Mesenteric fat pad (tissue), 1 donor: ENCODE measurements around the gene GPR153. TPM values are rescaled to one million over a fixed set of nuclear protein-coding genes. Genes with fewer than 3 reads are reported as not detected.

ENCODE experiments used
- DNase-seq: peaks from one replicate; pipeline ENCODE4 v3.0.0-alpha.2; 2020; ENCODE audit warnings: low spot score
- total RNA-seq: library from RNA; stranded (reverse); fragmentation: NEBNext Ultra II Directional; extraction: Animal tissue kit (Norgen Biotek cat#: 25700); gene quantifications from one replicate; pipeline ENCODE4 v1.2.1, GENCODE V29; 2021
- donor health status: DM: yes; HTN: yes; CAD: no.

GPR153 gene
- total RNA-seq, 1 donor from 2014 or later, result 32.3 TPM

DNA sequence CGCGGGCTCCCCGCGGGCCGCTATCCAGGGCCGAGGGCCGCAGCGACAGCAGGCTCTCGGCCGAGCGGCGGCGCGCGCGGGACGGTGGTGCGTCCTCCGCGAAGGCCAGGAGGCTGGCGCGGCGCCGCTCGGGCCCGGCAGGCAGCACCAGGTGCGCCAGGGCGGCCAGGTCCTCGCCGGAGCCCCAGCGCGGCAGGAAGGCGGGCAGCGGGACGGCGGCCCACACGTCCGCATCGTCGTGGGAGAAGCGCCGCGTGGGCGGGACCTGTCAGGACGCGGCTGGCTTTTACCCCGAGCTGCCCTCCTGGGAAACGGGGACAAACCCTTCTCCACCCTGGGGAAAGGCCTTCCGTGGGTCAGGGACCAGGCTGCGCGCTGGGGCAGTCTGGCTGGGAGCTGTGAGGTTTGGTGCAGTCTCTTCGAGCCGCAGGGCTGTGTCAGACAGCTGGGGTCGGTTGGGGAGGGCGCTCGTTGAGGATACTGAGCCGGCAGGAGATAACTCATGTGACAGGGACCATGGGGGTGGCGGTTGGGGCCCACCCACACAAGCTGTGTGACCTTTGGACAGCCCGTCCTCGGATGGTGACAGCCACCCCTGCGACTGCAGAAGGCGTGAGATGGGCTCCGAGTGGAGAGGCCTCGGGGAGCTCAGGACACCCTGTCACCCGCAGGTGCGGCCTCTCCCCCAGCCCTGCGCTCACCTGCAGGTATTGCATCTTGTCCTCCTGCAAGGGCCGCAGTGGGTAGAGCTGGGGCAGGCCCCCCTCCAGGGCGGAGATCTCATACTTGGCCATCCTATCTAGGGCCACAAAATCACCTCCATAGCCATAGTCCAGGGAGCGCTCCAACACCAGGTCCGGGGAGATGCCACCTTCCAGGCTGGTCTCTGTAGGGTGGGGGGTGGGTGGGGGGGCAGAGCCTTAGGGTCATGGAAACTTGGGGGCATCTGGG lies 10.9 kb downstream of the GPR153 start:
- no peak for DNase-seq

DNA sequence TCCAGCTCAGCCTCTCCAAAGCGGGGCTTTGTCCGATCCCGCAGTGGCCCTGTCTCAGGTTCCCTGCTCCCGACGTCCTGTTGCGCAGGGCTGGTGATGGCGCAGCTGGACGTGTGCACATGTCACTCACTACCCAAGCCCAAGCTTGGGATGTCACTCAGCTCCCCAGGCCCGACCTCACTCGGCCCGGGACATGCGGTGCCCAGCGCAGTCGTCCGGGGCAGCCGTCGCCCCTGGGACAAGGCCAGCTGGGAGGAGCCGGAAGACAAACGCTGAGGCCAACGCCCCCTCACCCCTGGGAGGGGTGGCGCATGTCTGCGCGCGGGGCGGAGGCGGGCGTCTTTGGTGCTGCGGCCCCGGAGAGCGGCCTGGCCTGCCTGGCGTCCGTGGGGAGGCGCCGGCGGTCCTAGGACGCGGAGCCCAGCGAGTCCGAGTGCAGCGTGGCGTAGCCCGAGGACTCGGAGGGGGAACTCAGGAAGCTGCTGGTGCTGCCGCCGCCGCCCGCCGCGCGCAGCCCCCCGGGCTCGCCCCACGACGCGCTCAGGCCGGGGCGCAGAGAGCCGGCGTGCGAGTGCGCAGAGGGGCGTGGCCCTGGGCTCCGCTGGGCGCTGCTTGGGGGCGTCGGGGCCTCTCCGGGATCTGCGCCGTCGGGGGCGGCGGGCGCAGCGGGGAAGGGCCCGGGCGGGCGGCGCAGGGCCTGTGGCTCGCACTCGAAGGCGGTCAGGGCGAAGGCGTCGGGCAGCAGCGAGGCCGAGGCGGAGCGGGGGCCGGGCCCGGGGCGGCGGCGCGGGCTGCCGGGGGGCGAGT lies 11.8 kb downstream of the GPR153 start:
- no peak for DNase-seq

DNA sequence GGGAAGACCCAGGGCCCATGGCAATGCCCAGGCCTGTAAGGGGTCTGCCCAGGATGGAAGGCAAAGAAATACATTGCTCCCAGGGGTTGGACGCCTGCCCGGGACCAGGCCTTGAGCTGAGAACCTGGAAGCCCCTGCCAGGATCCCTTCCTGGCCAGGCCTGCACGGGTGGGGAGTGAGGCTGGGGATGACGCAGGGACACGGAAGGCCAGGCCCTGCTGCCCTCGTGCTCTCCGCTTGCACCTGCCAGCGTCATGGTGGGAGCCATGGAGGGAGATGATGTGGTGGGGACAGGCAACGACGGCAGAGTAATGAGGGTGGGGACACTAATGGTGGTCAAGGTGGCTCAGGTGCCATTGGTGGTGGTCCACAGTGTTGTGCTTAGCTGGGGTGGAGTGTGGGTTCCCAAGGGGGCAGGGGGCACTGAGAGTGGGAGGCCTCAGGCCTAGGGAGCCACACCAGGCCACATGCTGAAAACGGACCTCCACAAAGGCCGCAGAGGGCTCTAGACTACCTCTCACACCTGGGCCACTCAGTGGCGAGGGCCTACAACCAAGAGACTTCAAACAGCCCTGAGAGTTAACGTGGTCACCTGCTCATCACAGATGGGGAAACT lies 12.6 kb downstream of the GPR153 start:
- DNase-seq, result no peak

DNA sequence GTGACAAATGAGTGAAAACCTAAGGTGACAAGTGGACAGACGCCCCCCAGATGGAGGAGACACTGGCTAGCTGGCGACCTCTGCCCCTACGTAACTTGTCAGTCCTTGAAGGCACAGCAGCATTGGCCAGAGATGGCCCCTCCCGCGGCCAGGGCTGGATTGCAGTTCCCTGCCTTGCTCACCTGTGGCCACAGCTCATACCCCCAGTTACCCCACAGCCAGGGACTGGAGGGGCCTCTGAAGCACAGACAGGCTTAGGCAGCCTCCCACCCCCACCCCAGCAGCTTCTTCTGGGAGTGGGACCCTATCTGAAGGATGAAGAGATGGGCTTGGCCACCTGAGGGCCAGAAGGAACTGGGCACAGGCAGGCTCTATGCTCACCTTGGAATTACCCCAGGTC lies 13.2 kb downstream of the GPR153 start:
- DNase-seq, result no peak

DNA sequence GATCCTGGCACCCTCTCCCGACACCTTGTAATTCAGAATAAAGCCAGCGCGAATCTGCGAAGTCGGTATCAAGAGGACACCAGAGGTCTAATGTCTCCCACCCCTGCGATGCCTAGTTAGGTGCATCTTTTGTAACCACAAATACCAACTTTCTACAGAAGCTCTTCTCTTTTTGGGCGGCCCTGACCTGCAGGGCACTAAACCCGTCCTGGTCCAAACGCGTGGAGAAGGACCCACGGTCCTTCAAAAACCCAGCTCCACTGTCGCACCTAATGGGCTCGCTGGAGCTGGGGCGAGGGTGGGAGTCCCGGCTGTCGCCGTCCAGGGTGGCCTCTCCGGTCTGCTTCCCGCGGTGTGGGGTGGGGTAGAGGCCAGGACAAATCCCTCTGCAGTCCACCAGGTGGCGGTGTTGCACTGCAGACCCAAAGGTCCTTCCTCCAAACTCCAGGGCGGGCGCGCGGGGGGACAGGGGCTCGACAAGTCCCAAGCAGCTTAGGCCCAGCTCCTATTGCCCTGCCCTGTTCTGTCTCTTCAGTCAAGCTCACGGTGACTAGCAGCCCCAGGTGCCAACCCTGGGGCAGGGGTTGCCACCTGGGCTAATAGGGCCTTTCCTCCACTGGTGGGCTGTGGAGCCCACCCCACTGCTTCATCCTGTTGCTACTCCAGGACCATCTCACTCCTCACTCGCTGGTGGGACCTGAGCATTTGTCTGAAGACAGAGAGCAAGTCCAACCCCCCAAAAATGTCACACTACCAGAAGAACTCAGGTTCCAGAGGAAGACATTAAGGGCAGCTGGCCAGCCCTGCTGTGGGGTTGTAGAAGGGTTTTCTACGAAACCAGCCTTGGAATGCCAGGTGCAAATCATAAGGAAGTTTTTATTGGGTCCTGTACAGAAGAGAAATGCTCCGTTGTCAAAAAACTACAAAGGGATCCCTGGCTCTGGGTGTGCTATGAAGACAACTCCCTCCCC lies 14.1 kb downstream of the GPR153 start:
- peak; percentile 94 for DNase-seq

DNA sequence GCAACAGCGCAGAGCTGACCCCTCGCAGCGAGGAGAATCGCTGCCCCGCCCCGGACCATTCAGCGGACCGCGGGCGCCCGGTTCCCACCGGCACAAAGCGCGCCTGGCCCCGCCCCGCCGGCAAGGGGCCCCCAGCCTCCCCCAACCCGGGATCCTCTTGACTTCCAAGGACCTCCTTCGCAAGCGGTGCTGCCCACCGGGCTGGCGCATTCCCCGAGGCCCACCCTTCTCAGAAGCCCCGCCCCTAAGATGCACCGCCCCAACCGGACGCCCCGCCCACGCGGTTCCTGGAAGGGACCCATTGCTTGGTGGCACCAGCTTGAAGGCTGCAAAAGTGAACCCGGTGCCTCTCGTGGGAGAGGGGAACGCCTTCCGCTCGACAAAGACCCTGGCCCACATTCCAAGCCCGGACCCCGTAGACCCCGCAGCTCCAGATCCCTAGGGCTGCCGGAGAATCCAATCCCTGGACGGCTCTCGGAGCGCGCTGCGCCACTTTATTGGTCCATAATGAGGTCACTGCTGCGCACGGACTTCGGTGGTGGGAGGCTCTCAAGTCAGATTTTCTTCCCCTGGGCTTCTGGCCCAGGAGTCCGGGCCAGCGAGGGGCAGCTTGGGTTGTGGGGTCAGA lies 14.9 kb downstream of the GPR153 start:
- no peak for DNase-seq

DNA sequence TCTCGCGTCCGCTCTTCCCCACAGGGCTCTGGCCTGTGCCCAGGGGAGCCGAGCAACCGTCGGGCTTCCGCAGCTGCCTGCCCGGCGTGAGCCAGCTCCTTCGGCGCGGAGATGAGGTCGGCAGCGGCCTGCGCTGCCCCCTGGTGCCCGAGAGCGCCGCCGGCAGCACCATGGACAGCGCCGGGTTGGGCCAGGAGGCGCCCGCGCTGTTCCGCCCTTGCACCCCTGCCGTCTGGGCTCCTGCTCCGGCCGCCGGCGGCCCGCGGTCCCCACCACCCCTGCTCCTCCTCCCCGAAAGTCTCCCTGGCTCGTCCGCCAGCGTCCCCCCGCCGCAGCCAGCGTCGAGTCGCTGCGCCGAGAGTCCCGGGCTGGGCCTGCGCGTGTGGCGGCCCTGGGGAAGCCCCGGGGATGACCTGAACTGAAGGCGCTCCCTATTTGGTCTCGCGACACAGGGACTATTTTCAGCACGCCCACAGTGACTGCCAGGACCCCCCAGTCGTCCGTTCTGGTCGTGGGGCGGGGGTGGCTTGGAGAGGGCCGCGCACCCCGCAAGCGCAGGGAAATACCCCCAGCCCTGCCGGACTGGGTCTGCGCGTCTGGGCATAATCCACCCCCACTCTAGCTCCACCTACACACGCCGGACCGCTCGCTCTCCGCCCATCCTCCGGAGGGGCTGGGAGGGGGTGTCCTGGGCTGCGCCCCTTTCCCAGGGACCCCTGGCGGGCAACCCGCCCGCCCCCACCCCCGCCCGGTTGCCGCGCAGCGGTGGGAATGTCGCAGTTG lies 15.6 kb downstream of the GPR153 start:
- no peak for DNase-seq

DNA sequence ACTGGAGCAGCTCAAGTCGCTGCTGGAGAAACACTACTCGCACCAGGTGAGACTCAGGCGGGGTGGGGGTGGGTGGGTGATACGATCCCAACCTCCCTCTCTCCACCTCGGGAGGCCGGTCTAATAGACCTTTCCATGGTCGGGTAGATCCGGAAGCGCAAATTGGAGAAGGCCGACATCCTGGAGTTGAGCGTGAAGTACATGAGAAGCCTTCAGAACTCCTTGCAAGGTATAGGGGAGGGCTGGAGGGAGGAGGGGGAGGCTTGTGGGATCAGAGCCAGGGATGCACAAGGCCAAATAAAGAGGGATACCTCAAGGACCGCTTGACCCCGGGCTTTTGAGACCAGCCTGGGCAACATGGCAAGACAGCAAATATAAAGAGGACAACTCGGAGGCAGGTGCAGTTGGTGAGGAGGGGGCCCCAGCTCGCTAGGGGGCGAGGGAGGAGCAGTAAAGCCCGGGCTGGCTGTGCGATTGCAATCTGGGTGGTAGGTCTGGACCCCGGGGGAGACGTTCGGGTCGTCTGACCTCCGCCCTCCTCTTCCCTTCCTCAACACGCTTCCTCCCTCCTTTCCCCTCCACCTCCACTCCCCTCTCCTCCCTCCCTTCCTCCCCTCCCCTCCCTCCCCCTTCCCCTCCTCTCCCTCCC lies 16.4 kb downstream of the GPR153 start:
- DNase-seq, result no peak

DNA sequence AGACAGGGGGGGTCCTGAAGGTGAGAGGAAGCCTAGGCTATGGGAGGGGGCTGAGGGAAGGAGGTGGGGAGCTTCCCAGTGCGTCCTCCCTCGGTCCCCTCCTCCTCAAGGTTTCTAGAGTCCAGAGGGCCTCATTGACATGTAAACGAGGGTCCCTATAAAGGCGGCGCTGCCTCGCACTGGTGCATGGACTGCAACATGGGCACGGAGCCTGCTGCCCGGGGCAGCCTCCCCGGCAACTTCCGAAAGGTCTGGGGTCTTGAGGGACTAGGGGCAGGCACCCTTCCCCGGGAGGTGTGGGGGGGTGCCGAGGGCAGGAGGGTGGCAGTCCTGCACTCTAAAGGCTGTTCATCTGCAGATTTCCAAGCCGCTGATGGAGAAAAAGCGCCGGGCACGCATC lies 16.9 kb downstream of the GPR153 start, which contains the start of gene HES3:
HES3 (plus strand) TSS at position 187 of the 400 bp plus-strand sequence; CDS start at position 374, 187 bp downstream.
- DNase-seq, result no peak

DNA sequence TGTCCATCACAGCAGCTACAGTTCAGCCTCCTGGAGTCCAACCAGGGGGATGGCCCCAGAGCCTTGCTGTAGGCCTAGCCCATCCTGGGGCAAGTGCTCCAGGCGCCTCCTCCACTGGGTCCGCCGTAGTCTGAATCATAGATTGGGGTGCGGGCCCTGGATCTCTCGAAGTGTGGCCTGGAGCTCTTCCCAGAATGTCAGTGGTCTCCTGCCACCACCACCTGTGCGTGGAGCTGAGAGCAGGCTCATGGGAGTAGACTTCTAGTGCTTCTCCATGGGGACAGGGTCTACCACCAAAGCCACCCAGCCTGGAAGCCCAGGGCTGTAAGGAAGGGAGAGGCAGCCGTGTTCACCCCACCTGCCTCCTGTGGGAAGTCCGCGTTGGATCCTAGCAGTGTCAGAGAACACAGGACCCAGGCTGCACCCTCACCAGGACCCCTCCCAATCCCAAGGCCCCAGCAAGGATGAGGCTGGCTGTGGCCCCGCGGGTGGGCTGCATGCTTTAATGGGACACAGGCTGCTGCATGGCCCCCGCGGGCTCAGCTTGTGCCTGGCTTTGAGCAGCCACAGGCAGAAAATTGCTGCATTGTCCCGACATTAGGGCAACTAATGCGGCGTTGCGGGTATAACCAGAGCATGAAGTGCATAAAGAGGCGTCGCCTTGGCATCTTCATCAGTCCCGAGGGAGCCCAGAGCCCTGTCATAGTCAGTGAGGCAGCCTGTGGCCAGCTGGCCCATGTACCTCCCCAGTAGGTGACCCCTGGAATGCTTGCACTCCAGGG lies 17.7 kb downstream of the GPR153 start:
- DNase-seq, result no peak

DNA sequence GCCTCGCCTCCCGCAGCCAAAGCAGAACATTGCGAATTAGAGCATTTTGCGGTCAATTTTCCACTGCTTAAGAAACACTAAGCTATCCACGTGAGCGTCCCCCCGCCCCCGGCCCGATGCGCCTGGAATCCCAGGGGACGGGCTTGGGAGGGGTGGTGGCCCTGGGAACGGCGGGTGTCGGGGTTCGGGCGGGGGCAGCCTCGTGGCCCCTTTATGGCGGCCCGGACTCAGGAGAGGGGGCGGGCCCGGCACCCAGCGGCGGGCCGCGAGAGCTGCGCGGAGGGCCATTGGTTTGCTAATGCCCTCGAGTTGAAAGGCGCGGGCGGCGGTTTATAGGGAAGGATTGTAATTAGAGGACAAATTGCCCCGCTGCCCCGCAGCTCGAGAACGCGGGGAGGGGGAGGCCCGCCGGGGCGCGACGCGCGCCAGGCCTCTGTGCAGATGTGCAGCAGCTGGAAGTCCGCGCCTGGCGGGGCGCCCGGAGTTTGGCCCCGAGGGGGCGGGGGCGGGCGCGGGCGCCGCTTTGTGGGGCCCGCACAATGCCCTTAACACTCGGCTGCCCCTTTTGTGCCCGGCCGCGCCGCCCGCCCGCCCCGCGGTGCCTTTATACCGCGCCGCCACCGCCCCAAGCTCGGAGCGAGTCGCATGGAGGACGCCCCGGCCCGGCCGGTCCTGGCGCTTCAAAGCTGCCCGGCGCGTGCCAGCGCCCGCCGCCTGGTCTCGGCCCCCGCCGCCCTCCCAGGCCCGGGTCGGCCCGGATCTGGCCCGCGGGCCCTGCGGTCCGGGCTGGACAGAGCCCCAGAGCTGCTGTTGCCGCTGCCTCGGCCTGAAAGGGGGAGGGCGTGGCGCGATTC lies 18.8 kb downstream of the GPR153 start:
- no peak for DNase-seq

DNA sequence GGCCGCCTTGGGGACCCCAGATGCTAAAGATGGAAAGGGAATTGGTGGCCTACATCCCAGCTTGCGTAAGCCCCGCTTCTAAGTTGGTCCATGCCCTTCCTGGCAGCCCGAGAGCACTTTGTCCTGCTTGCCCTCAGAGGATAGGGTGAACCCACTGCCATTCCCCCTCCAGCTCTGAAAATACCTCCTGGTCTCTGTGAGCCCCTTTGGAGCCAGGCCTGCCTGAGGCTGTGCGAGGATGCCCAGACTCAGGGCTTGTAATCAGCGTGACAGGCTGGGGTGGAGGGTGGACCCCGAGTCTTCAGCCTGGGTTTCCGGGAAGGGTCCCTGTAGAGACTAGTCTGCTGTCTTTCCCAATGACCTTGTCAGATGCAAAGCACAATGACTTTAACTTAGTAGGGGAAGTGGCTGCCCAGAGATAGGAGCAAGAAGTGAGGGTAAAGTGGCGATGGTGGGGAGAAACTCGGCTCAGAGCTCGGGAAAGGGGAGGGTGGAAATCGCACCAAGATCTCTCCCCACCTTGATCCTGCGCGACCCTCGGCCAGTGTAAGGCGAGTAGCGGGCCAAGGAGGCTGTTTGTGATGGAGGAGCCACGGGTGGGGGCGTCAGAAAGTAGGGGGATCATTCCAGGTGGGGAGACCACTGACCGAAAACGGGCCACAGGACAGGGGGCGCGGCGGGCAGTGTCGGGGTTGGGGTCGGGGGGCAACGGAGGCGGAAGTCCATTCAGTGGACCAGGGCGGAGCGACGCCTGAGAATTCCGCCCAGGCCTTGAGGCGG lies 19.6 kb downstream of the GPR153 start:
- no peak for DNase-seq

DNA sequence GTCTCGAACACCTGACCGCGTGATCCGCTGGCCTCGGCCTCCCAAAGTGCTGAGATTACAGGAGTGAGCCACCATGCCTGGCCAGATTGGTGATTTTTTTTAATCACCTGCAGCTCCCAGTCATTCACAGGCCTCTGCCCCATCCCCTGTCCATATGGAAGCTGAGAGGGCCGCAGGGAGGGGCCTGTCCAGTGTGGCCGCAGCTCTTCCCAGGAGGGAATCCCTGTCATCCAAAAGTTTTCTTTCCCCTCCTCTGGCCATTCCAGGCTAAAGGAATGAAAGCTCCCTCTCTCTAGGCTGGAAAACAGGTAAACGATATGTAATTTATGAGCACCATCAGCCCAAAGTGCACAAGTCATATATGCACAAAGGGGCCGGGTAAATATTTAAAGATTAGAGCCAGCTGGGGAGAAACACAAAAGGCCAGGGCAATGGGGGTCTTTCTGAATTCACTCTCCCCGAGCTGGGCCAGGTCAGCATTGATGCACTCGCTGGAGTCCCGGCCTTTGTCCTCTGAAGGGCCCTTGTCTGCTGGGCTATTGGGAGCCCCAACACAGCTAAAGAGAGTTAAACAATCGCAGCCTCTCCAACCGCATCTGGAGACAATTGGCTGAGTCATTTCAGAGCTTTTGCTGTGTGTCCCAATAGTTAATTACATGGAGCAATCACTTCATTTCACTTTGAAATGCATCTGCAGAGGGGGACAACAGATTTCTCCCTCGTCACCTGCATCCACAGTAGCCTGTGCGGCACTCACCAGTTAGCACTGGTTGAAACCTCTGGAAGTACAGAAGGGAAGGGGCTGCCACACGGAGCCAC lies 20.7 kb downstream of the GPR153 start:
- DNase-seq, result no peak

DNA sequence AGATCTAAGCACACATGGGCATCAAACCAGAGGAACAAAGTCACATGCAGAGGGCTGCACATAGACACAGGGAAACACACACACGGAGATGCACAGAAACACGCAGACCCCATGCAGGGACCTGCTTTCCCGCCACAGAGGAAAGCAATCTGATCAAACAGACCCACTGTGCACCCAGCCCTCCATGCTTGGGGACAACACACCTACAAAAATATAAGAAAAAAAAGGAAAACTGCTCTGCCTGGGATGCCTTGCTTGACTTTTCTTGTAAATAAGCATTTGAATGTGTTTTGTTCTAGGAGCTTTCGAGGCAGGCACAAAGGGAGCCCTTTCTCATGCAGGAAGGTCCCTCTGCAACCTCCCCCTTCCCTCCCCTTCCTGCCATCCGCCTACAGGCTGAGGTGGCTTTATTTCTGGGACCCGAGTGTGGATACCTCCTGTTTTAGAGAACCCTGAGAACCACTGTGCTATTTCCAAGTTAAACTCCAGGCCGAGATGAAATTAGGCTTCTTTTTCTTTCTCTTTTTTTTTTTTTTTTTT lies 21.6 kb downstream of the GPR153 start:
- no peak for DNase-seq

DNA sequence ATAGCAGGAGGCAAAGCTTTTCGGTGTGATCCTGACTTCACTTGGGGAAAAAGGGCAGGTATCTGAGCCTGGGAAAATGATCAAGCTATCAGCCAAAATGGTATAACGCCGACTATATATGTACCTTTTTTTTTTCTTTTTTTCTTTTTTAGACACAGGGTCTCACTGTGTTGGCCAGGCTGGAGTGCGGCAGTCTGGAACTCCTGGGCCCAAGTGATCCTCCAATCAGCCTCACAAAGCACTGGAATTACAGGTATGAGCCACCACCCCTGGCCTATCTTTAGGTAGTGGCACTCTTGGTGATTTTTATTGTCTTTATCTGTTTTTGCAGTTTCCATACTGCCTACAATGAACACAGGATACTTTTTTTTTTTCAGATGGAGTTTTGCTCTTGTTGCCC lies 23.8 kb downstream of the GPR153 start:
- no peak for DNase-seq
